ENCODE measurements around the gene APOD.
"Not testable (repeated sequence)": the region's sequence is repeated elsewhere in the genome, so short reads cannot be mapped to it uniquely, and the experiment has no call there.

Gene APOD

DNA sequence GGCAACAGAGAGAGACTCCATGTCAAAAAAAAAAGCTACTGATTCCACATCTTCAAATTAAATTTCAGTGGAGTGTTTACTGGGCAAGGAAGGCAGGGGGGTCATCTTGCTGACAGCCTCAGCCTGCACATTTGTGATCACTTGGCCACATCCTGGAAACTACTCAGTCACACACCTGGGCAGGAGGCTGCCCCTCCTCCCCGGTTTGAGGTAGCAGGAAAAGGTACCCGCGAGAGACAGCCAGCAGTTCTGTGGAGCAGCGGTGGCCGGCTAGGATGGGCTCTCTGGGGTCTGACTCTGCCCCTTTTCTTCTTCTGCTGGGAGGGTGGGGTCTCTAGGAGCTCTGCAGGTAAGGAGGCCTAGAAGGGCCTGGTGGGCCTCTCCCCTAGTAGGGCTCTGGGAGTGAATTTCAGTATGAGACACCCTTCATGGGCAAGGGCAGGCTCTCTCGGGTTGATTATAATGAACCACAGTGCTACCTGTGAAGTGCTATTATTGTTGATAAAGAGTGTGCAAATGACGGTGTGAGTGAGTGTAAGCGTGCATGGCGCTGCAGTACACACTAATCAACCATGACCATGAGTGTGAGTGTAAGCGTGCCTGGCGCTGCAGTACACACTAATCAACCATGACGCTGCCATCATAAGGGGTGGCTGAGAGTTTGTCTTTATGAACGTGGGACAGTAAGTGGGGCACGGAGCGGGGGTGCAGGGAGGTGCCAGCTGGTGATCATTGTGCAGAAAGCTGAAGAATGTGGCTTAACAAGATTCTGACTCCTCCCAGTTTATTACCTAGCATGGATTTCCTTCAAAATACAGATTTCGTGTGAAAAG lies 31.1 kb upstream of the APOD start:
- H3K9ac ChIP-seq (ENCODE audit: low read depth, low read length); H3K36me3 ChIP-seq (ENCODE audit: control insufficient read depth, insufficient read depth, low read length); H3K27me3 ChIP-seq (ENCODE audit: control insufficient read depth, insufficient read depth, low read length); H3K9me3 ChIP-seq (ENCODE audit: control insufficient read depth, insufficient read depth, low read length); H3K4me3 ChIP-seq (ENCODE audit: low read depth, low read length); H3K4me1 ChIP-seq (ENCODE audit: control insufficient read depth, insufficient read depth, low read length): not testable (repeated sequence)

DNA sequence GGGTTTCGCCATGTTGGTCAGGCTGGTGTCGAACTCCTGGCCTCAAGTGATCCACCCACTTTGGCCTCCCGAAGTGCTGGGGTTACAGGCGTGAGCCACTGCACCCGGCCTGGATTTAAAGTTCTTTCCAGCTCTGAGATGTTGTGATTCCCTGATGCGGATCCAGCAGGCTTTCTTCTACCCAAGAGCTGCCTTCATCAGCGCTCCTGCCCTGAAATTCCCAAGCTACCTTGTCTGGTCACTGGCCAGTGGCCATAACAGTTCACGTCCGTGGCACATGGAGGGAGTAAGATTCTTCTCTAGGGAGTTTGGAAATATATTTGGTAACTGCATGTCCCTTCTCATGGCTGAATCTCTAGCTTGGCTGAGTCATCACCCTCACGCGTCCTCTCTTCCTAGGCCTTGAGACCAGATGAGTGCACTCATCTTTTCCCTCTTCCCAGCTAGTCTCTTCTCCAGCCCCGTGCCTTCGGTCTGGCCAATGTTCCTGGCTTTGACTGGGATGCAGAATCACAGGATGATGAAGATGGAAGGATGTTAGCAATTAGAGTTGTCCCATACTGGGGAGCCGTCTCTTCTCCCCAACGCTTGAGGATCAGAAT lies 29.8 kb upstream of the APOD start:
- H3K4me1 ChIP-seq (ENCODE audit: control insufficient read depth, insufficient read depth, low read length): no peaks in the 10 kb centered on the region
- no peak overlapping the region for H3K4me3 ChIP-seq (ENCODE audit: low read depth, low read length)
- H3K9ac ChIP-seq (ENCODE audit: low read depth, low read length): no peak overlapping the region
- H3K9me3 ChIP-seq (ENCODE audit: control insufficient read depth, insufficient read depth, low read length): no peaks in the 10 kb centered on the region
- H3K27me3 ChIP-seq (ENCODE audit: control insufficient read depth, insufficient read depth, low read length): no peaks in the 10 kb centered on the region
- H3K36me3 ChIP-seq (ENCODE audit: control insufficient read depth, insufficient read depth, low read length): no peaks in the 10 kb centered on the region

DNA sequence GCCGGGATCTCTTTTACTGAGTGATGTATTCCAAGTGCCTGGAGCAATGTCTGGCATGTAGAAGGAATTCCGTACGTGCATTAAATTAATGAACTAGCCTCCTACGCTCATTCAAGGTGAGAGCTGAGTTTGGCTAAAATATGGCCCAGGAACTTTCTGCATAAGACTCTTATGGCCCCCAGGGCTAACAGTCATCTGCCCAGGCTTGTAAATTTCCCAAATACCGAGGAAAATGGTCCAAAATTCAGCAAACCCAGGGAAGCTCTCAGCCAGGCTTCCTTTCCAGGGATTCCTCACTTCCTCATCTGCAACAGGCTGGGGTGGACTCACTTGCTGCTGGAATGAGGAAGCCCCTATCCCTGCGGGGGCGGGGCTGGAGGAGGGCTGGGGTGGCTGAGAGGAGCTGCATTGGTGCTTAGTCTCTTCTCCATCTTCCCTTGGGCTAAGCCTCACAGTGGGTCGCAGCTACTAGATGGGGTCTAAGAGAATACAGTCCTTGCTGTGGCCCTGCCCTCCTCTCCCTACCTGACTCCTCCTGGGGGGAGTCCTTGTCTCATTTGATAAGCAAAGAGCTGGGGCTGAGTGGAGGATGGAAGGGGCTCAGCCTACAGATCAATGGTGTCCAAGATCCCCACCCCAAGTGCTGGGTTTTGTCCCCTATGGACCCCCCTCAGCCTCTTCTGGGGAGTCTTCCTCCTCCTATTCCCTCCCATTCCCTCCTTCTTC lies 28.5 kb upstream of the APOD start:
- H3K36me3 ChIP-seq (ENCODE audit: control insufficient read depth, insufficient read depth, low read length): no peaks in the 10 kb centered on the region
- no peak overlapping the region for H3K4me3 ChIP-seq (ENCODE audit: low read depth, low read length)
- no peak overlapping the region for H3K9ac ChIP-seq (ENCODE audit: low read depth, low read length)
- no peaks in the 10 kb centered on the region for H3K4me1 ChIP-seq (ENCODE audit: control insufficient read depth, insufficient read depth, low read length)
- peaks cover 7% of the 10 kb centered on the region for H3K9me3 ChIP-seq (ENCODE audit: control insufficient read depth, insufficient read depth, low read length)
- H3K27me3 ChIP-seq (ENCODE audit: control insufficient read depth, insufficient read depth, low read length): no peaks in the 10 kb centered on the region

DNA sequence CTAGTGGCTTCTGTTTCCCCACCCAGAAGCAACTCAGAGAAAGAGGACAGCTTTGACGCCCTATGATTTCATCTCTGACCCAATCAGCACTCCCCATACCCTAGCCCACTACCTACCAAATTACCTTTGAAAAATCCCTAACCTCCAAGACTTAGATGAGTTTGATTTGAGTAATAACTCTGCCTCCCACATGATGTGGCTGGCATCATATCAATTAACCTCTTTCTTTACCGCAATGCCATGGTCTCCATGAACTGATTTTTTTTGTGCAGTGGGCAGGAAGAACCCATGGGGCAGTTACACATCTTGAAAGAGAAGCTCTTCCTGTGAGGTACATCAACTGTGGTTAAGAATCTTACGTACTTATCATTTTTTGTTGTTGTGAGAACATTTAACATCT lies 25.5 kb upstream of the APOD start:
- Histone ChIP-seq H3K9ac (ENCODE audit: low read depth, low read length) (no peak overlapping the region), H3K36me3 (ENCODE audit: control insufficient read depth, insufficient read depth, low read length) (no peaks in the 10 kb centered on the region), H3K4me3 (ENCODE audit: low read depth, low read length) (no peak overlapping the region), H3K9me3 (ENCODE audit: control insufficient read depth, insufficient read depth, low read length) (peaks cover 9% of the 10 kb centered on the region), H3K27me3 (ENCODE audit: control insufficient read depth, insufficient read depth, low read length) (no peaks in the 10 kb centered on the region), H3K4me1 (ENCODE audit: control insufficient read depth, insufficient read depth, low read length) (no peaks in the 10 kb centered on the region)

DNA sequence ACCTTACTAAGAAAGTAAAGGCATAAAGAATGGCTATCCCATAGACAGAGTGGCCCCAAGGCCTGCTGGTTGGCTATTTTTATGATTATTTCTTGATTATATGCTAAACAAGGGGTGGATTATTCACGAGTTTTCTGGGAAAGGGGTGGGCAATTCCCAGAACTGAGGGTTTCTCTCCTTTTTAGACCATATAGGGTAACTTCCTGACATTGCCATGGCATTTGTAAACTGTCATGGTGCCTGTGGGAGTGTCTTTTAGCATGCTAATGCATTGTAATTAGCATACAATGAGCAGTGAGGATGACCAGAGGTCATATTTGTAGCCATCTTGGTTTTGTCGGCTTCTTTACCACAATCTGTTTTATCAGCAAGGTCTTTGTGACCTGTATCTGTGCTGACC lies 18.0 kb upstream of the APOD start:
- H3K36me3 ChIP-seq (ENCODE audit: control insufficient read depth, insufficient read depth, low read length); H3K4me1 ChIP-seq (ENCODE audit: control insufficient read depth, insufficient read depth, low read length); H3K9me3 ChIP-seq (ENCODE audit: control insufficient read depth, insufficient read depth, low read length); H3K27me3 ChIP-seq (ENCODE audit: control insufficient read depth, insufficient read depth, low read length); H3K4me3 ChIP-seq (ENCODE audit: low read depth, low read length); H3K9ac ChIP-seq (ENCODE audit: low read depth, low read length): not testable (repeated sequence)

DNA sequence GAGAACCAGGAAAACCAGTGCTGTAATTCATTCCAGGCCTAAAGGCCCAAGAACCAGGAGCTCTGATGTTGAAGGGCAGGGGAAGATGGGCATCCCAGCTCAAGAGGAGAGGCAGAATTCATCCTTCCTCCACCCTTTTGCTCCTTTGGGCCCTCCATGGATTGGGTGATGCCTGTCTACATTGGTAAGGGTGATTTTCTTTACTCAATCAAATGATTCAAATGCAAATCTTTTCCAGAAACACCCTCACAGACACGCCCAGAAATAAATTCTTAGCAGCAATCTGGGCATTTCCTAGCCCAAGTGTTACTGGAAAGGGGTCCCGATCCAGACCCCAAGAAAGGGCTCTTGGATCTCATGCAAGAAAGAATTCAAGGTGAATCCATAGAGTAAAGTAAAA lies 17.6 kb upstream of the APOD start:
- Histone ChIP-seq H3K4me1 (ENCODE audit: control insufficient read depth, insufficient read depth, low read length) (no peaks in the 10 kb centered on the region), H3K27me3 (ENCODE audit: control insufficient read depth, insufficient read depth, low read length) (no peaks in the 10 kb centered on the region), H3K4me3 (ENCODE audit: low read depth, low read length) (no peak overlapping the region), H3K9ac (ENCODE audit: low read depth, low read length) (no peak overlapping the region), H3K36me3 (ENCODE audit: control insufficient read depth, insufficient read depth, low read length) (no peaks in the 10 kb centered on the region), H3K9me3 (ENCODE audit: control insufficient read depth, insufficient read depth, low read length) (no peaks in the 10 kb centered on the region)

DNA sequence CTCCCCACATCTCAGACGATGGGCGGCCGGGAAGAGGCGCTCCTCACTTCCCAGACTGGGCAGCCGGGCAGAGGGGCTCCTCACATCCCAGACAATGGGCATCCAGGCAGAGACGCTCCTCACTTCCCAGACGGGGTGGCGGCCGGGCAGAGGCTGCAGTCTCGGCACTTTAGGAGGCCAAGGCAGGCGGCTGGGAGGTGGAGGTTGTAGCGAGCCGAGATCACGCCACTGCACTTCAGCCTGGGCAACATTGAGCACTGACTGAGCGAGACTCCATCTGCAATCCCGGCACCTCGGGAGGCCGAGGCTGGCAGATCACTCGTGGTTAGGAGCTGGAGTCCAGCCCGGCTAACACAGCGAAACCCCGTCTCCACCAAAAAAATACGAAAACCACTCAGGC lies 16.2 kb upstream of the APOD start:
- H3K27me3 ChIP-seq (ENCODE audit: control insufficient read depth, insufficient read depth, low read length); H3K4me3 ChIP-seq (ENCODE audit: low read depth, low read length); H3K36me3 ChIP-seq (ENCODE audit: control insufficient read depth, insufficient read depth, low read length); H3K4me1 ChIP-seq (ENCODE audit: control insufficient read depth, insufficient read depth, low read length); H3K9ac ChIP-seq (ENCODE audit: low read depth, low read length); H3K9me3 ChIP-seq (ENCODE audit: control insufficient read depth, insufficient read depth, low read length): not testable (repeated sequence)

DNA sequence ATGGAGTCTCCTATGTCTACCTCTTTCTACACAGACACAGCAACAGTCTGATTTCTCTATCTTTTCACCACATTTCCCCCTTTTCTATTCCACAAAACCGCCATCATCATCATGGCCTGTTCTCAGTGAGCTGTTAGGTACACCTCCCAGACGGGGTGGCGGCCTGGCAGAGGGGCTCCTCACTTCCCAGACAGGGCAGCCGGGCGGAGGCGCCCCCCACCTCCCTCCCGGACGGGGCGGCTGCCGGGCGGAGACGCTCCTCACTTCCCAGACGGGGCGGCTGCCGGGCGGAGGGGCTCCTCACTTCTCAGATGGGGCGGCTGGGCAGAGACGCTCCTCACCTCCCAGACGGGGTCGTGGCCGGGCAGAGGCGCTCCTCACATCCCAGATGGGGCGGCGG lies 15.8 kb upstream of the APOD start:
- not testable (repeated sequence) for H3K9ac ChIP-seq (ENCODE audit: low read depth, low read length); H3K36me3 ChIP-seq (ENCODE audit: control insufficient read depth, insufficient read depth, low read length); H3K9me3 ChIP-seq (ENCODE audit: control insufficient read depth, insufficient read depth, low read length)

DNA sequence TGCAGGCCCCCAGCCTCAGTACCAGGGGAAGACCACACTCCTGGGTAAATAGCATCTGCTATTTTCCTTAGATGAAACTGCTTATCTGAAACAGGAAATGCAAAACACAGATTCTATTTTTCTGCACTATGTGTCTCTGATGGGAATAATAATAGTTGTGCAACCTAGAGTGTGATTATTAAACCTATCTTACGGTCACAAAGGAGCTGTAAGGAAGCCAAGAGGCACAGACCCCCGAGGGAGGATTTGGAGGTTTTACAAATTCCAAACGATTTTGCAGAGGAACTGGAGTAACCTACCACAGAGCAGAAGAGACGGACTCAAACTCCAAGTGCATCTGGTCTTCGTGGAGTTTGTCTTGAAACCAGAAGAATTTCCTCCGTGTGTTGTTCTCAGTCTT lies 14.1 kb upstream of the APOD start:
- Histone ChIP-seq H3K9me3 (ENCODE audit: control insufficient read depth, insufficient read depth, low read length) (peaks cover 4% of the 10 kb centered on the region), H3K9ac (ENCODE audit: low read depth, low read length) (no peak overlapping the region), H3K4me3 (ENCODE audit: low read depth, low read length) (no peak overlapping the region), H3K27me3 (ENCODE audit: control insufficient read depth, insufficient read depth, low read length) (no peaks in the 10 kb centered on the region), H3K36me3 (ENCODE audit: control insufficient read depth, insufficient read depth, low read length) (no peaks in the 10 kb centered on the region), H3K4me1 (ENCODE audit: control insufficient read depth, insufficient read depth, low read length) (no peaks in the 10 kb centered on the region)

More for the DNA sequence above, 15.8 kb upstream of the APOD start:
- H3K4me3 ChIP-seq (ENCODE audit: low read depth, low read length); H3K4me1 ChIP-seq (ENCODE audit: control insufficient read depth, insufficient read depth, low read length); H3K27me3 ChIP-seq (ENCODE audit: control insufficient read depth, insufficient read depth, low read length): not testable (repeated sequence)

DNA sequence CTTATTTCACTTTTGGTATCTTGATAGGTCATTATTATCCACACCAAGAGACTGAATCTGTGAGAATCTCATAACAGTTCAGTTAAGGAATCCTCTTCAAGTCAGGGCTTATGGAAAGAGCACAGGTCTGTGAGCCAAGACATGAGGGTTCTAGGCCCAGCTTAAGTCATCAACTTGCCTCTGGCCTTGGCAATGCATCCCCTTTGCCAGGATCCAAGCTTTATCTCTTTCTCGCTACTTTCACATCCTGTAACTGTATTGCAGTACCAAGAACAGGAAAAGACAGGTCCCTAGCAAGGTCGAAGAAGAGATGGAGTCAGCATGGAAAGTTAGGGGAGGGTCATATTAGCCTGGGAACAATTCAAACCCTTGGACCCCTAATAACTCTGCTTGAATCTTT lies 13.5 kb upstream of the APOD start:
- H3K4me1 ChIP-seq (ENCODE audit: control insufficient read depth, insufficient read depth, low read length): no peaks in the 10 kb centered on the region
- H3K27me3 ChIP-seq (ENCODE audit: control insufficient read depth, insufficient read depth, low read length): no peaks in the 10 kb centered on the region
- peaks cover 4% of the 10 kb centered on the region for H3K9me3 ChIP-seq (ENCODE audit: control insufficient read depth, insufficient read depth, low read length)
- no peak overlapping the region for H3K9ac ChIP-seq (ENCODE audit: low read depth, low read length)
- H3K36me3 ChIP-seq (ENCODE audit: control insufficient read depth, insufficient read depth, low read length): no peaks in the 10 kb centered on the region
- no peak overlapping the region for H3K4me3 ChIP-seq (ENCODE audit: low read depth, low read length)

DNA sequence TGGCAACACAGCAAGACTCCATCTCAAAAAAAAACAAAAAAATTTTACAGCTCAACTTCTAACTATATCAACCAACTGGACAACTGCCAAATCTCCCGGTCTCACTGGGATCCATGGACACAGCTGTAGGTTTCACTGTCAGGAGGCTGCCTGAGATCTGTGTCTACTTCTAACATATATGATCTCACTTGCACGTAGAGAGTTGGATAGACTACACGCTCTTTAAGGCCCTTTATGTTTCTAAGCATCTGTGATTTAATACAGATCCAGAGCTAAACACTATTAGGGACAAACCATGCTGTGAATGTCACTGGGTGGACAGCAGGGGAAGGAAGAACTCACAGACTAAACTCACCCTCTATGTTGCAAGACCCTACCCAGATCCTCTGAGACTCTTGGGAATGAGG lies 13.0 kb upstream of the APOD start:
- Histone ChIP-seq H3K9ac (ENCODE audit: low read depth, low read length) (no peak overlapping the region), H3K4me3 (ENCODE audit: low read depth, low read length) (no peak overlapping the region), H3K36me3 (ENCODE audit: control insufficient read depth, insufficient read depth, low read length) (no peaks in the 10 kb centered on the region), H3K4me1 (ENCODE audit: control insufficient read depth, insufficient read depth, low read length) (no peaks in the 10 kb centered on the region), H3K9me3 (ENCODE audit: control insufficient read depth, insufficient read depth, low read length) (peaks cover 4% of the 10 kb centered on the region), H3K27me3 (ENCODE audit: control insufficient read depth, insufficient read depth, low read length) (no peaks in the 10 kb centered on the region)
